ENCODE data around the gene GTPBP3.

Gene GTPBP3

GRCh38 chr19:17390665-17391370, 53.5 kb downstream of the GTPBP3 start:
- Histone ChIP-seq H3K9me3 (ENCODE audit: low read depth, low read length) (no peaks in the 10 kb centered on the region), H3K27ac (no peak overlapping the region), H3K36me3 (ENCODE audit: insufficient read depth, low read length) (no peaks in the 10 kb centered on the region), H3K4me3 (peak overlapping the region; percentile 84), H3K9ac (ENCODE audit: insufficient read length) (no peak overlapping the region)
- TF ChIP-seq FOXP2 (optimal IDR thresholded peaks at IDR 0.05; ENCODE audit: control extremely low read depth, extremely low read length, insufficient read depth) (no peak), EZH2 (IDR thresholded peaks at IDR 0.05) (no peak), POLR2AphosphoS5 (IDR thresholded peaks at IDR 0.05; ENCODE audit: borderline replicate concordance, low read depth, low read length) (peak; percentile 49; the same call in 1 of the 2 replicates)
- no peak for DNase-seq (ENCODE audit: low read depth, low spot score)

GRCh38 chr19:17391371-17392151, 54.2 kb downstream of the GTPBP3 start:
- Histone ChIP-seq H3K27ac (no peak overlapping the region), H3K4me3 (peak overlapping the region; percentile 84), H3K36me3 (ENCODE audit: insufficient read depth, low read length) (no peaks in the 10 kb centered on the region), H3K9ac (ENCODE audit: insufficient read length) (no peak overlapping the region), H3K9me3 (ENCODE audit: low read depth, low read length) (no peaks in the 10 kb centered on the region)
- TF ChIP-seq POLR2AphosphoS5 (IDR thresholded peaks at IDR 0.05; ENCODE audit: borderline replicate concordance, low read depth, low read length) (no peak), FOXP2 (optimal IDR thresholded peaks at IDR 0.05; ENCODE audit: control extremely low read depth, extremely low read length, insufficient read depth) (no peak), EZH2 (IDR thresholded peaks at IDR 0.05) (no peak)
- no peak for DNase-seq (ENCODE audit: low read depth, low spot score)
